WERI-Rb-1 (cell line): Measurements from ENCODE around the gene SEPTIN8.

Experiments used
- DNase-seq: peaks from one replicate; pipeline ENCODE4 v3.0.0-alpha.2; 2020
- H3K27ac ChIP-seq: fragments of 250-450 bp; sonication (Bioruptor Pico); 2 replicates; pipeline ENCODE4 v1.5.1; 2020; ENCODE audit warnings: mild to moderate bottlenecking, moderate library complexity
- H3K27me3 ChIP-seq: fragments of 250-450 bp; sonication (Bioruptor Pico); 2 replicates; pipeline ENCODE4 v1.5.1; 2021; ENCODE audit warnings: mild to moderate bottlenecking, low read depth, moderate library complexity; ENCODE audit not compliant: insufficient read depth, severe bottlenecking
- H3K36me3 ChIP-seq: fragments of 250-450 bp; sonication (Bioruptor Pico); 2 replicates; pipeline ENCODE4 v1.5.1; 2020; ENCODE audit warnings: mild to moderate bottlenecking, moderate library complexity
- H3K4me3 ChIP-seq: 2 replicates; pipeline ENCODE4 v1.5.1; 2011; ENCODE audit warnings: low read depth, mild to moderate bottlenecking, control low read depth, low read length
- H3K9me3 ChIP-seq: fragments of 250-450 bp; sonication (Bioruptor Pico); 2 replicates; pipeline ENCODE4 v1.5.1; 2021; ENCODE audit warnings: mild to moderate bottlenecking, moderate library complexity; ENCODE audit not compliant: severe bottlenecking
- TF ChIP-seq, protein P1 (sequence below): IDR thresholded peaks from 2 replicates; pipeline ENCODE4 v1.5.1; 2011; ENCODE audit warnings: low read depth, mild to moderate bottlenecking, control low read depth, inconsistent platforms, low read length

The SEPTIN8 gene

DNA sequence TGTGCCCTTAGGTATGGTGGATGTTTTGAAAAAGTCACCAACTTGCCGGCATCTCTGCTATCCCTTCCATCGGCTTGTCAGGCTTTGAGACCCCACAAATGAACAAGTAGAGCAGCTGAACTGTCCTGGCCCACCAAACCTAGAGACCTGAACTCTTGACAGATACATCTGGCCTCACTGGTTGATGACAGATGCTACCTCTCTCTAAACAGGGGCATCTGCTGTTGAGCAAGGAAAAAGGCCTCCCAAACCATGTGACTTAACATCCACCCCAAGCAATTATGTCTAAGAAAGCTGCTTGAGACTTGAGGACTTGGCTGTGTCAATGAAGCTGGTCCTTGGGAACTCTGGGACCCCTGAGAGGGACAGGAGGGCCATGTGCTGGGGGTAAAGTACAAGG lies 27.5 kb downstream of the SEPTIN8 start:
- Histone ChIP-seq H3K36me3 (no peaks in the 10 kb centered on the region), H3K27me3 (no peaks in the 10 kb centered on the region), H3K27ac (no peak overlapping the region), H3K4me3 (no peak overlapping the region), H3K9me3 (no peaks in the 10 kb centered on the region)
- TF ChIP-seq, protein P1, sequence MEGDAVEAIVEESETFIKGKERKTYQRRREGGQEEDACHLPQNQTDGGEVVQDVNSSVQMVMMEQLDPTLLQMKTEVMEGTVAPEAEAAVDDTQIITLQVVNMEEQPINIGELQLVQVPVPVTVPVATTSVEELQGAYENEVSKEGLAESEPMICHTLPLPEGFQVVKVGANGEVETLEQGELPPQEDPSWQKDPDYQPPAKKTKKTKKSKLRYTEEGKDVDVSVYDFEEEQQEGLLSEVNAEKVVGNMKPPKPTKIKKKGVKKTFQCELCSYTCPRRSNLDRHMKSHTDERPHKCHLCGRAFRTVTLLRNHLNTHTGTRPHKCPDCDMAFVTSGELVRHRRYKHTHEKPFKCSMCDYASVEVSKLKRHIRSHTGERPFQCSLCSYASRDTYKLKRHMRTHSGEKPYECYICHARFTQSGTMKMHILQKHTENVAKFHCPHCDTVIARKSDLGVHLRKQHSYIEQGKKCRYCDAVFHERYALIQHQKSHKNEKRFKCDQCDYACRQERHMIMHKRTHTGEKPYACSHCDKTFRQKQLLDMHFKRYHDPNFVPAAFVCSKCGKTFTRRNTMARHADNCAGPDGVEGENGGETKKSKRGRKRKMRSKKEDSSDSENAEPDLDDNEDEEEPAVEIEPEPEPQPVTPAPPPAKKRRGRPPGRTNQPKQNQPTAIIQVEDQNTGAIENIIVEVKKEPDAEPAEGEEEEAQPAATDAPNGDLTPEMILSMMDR = no peak
- DNase-seq = no peak

DNA sequence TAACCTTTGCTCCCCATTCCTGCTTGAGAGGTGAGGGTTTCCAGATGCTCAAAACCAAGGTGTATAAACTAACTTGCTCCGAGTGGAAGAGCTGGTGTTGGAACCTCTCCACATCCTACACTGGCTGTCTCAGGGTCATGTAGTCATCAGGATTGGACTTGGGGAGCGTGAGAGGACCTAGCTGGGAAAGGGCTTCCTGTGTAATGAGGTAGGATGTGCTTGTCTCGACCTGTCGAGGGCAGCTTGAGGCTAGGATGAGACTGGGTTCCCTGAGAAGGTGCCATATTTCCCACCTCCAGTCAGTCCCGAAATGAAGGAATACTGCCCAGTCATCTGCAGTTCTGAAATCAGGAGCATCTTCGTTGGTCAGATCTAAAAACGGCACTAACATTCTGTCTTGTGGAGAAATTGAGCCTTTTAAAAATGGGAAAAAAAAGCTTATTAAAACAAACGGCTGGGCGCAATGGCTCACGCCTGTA lies 28.5 kb downstream of the SEPTIN8 start:
- Histone ChIP-seq H3K9me3 (no peaks in the 10 kb centered on the region), H3K27me3 (no peaks in the 10 kb centered on the region), H3K4me3 (no peak overlapping the region), H3K27ac (no peak overlapping the region), H3K36me3 (no peaks in the 10 kb centered on the region)
- TF ChIP-seq, protein P1 = no peak
- no peak for DNase-seq

DNA sequence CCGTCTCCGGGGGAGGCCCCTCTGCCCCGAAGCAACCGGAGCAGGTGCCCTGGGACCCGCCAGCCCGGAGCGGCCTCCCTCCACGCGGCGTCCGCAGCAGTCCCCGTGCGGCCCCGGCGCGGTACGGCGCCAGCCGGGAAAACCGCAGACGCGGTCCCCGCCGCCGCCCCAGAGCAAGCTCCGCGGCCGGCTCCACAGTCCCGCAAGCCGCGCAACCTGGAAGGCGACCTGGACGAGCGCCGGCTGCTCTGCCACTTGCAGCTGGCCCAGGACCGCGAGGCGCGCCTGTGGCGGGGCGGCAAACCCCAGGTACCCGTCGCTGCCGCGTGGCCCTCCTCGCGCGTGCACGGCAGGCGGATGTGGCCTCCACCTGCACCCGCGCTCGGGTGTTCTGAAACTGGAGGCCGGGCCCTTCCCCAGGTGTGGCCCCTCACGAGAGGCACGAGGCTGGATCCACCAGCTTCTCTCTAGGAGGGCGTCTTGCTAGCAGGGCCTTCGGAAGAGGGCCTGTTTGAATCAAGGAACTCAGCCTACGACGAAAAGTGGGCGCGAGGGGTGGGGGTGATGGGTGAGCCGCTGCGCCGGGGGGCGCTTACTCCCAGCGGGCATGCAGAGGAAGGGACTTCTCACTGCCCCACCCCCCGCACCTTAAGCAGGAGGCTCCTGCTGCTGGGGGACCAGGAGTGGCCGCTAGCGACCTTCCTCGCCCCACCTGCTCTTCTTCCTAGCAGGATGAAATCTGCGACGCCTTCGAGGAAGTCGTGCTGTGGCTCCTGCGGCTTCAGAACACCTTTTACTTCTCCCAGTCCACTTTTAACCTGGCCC lies 29.2 kb downstream of the SEPTIN8 start:
- H3K9me3 ChIP-seq = no peaks in the 10 kb centered on the region
- no peak overlapping the region for H3K4me3 ChIP-seq
- H3K36me3 ChIP-seq = no peaks in the 10 kb centered on the region
- H3K27me3 ChIP-seq = no peaks in the 10 kb centered on the region
- H3K27ac ChIP-seq = no peak overlapping the region
- TF ChIP-seq, protein P1 = no peak
- DNase-seq = no peak

DNA sequence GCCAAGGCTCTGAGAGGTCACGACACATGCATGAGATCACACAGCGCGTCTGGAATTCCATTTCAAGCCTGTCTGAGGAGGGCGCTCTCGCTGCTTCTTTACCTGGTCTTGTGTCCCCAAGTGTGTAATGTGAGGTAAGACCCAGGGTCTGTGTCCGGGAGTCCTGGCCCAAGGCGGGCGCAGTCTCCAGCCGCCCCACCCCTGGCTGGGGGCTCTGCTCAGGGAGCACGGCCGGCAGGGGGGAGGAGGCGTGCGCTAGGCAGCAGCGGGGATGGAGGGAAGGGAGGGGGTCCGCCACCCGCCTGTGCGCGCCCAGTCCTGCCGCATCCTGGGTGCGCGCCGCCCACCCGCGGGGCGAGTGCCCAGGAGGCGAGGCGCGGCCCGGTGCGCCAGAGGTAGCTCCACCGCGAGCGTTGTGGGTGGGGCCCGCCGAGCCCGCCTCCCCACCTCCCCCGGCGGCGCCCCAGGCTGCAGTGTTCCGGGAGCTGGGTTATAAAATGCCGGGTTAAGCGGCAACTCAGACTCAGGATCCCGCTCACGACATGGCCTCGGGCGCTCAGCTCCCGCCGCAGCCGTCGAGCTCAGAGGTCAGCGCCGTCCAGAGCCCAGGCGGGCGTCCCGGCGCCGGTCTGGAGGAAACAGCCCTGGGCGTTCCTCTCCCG lies 30.0 kb downstream of the SEPTIN8 start, which contains the start of gene CCNI2:
TSS of gene CCNI2 (plus strand) at position 473 of the 662 bp plus-strand sequence. CDS start at position 543, 70 bp downstream.
- Histone ChIP-seq H3K27me3 (no peaks in the 10 kb centered on the region), H3K4me3 (no peak within 1 kb of the TSS)

DNA sequence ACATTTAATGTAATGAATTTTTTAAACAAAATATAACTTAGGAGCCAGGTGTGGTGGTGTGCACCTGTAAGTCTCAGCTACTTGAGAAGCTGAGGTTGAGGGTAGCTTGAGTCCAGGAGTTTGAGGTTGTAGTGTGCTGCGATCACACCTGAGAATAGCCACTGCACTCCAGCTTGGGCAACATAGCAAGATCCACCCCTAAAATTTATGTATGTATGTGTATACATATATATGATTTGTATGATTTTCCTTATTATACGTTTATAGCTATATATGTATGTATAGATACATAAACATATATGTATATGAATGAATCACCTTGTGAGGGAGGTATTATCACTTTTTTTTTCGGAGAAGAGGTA lies 30.5 kb downstream of the SEPTIN8 start:
- Histone ChIP-seq H3K36me3 (no peaks in the 10 kb centered on the region), H3K27me3 (no peaks in the 10 kb centered on the region), H3K9me3 (no peaks in the 10 kb centered on the region), H3K27ac (no peak overlapping the region), H3K4me3 (no peak overlapping the region)
- no peak for DNase-seq
- TF ChIP-seq, protein P1 = no peak

More for the DNA sequence above, 30.0 kb downstream of the SEPTIN8 start, which contains the start of gene CCNI2:
- H3K27ac ChIP-seq = no peak within 1 kb of the TSS
- TF ChIP-seq, protein P1 = 0 out of 2 replicates have a peak, but pooled peaks have one; percentile 25
- no peak for DNase-seq
- H3K36me3 ChIP-seq = no peaks in the 10 kb centered on the region
- no peaks in the 10 kb centered on the region for H3K9me3 ChIP-seq
